SW480 (cell line): ENCODE measurements around the gene ZC3H12C.
A peak's percentile ranks its signal among the peaks of the same experiment; 100 is the strongest.
"Not testable (repeated sequence)": the region's sequence is repeated elsewhere in the genome, so short reads cannot be mapped to it uniquely, and the experiment has no call there.

Experiments used
- DNase-seq: peaks from one replicate; pipeline ENCODE4 v3.0.0-alpha.2; 2016; ENCODE audit warnings: low spot score

ZC3H12C gene

DNA sequence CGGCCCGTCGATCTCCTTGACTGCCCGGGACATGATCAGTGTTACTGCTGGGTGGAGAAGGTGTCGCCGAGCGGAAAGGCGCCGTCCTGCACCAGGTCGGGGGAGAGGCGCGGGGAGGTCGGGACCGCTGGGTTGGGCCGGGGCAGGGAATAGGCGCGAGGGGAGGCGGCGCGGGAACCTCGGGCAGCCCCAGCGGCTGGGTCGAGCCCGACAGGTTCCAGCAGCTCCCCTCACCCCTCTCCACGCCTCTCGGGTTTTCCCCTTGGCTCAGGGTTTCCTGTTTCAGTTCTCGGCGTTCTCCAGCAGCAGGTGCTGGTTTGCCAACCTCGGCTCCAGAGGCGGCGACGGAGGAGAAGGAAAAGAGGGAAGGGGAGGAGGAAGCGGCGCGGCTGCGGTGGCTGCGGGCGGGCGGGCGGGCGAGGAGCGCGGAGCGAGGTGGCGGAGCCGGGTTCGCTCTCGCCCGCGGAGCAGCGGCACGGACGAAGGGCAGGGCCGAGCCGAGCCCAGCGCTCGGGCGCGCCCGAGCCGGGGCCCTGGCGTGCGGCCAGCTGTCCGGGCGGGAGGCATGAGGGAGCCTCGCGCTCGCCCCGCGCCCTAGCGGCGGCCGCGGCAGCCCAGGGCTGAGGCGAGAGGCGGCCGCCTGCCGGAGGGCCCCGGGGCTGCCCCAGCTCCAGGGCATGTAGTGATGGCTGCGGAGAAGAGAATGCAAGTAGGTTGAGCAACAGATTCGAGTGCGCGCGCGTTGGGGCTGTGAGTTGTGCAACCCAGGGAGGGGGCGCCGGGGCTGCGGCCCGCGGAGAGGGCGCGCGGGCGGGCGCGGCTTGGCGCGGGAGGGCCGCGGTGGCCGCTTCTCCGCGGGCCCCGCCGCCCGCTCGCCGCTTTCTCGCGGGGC lies at the start of gene ZC3H12C:
Gene ZC3H12C, plus strand, starts transcription at position 878 of the 892 bp plus-strand sequence. CDS start 20 bp downstream, outside the sequence.
- DNase-seq: peak; percentile 91

DNA sequence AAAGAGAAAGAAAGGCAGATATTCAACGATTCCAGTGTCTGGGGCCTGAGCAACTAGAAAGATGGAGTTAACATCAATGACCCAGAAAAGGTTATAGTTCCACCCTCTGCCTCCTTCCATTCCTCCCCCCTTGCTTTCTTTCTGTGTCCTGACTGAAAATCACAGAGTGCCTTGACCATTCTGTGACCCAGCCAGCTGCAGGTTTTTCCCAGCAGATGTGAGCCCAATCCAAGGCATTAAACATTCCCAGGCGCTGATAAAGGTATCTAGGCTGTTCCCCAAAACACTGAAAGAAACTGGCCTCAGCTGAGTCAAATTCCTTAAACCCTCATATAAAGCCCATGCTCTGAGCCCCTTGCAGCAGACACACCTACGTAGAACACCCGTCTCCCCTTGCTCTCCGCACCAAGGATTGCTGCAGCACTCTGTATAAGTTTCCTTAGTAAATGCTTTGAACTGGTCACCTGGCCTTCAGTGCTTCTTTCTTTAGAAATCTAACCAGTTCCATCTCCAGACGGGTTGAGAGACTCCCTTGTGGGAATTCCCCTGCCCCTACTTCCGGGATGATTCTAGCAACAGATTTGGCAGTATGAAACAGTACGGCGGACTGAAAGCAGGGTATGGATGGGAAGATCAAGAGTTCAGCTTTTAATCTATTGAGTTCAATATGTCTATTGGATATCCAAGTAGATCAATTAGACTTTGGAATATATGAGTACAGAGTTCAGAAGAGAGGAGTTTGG lies 48.8 kb upstream of the ZC3H12C start:
- no peak for DNase-seq

DNA sequence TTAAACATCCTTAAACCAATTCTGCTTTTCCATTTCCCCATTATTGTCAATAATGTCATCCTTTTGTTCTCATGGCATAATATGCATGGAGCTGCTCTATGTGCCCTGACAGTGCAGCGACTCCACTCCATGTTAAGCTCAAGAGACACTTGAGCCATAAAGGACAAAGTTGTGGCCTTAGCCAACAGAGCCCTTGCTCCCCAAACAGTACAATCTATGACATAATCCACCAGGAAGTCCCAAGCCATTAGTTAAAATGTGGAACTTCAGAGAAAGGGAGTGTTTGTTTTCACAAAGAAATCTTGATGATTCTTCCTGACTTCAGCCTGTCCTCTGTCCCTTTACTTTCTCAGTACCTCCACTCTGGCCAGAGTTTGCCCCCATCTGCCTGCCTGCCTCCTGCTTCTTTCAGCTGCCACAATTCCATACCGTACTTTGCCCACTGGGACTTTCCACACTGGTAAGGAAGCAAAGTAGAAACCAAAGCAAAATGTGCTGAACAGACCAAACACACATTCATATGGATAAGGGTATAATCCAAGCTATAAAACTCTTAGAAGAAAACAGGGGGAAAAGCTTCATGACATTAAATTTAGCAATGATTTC lies 46.3 kb upstream of the ZC3H12C start:
- no peak for DNase-seq

DNA sequence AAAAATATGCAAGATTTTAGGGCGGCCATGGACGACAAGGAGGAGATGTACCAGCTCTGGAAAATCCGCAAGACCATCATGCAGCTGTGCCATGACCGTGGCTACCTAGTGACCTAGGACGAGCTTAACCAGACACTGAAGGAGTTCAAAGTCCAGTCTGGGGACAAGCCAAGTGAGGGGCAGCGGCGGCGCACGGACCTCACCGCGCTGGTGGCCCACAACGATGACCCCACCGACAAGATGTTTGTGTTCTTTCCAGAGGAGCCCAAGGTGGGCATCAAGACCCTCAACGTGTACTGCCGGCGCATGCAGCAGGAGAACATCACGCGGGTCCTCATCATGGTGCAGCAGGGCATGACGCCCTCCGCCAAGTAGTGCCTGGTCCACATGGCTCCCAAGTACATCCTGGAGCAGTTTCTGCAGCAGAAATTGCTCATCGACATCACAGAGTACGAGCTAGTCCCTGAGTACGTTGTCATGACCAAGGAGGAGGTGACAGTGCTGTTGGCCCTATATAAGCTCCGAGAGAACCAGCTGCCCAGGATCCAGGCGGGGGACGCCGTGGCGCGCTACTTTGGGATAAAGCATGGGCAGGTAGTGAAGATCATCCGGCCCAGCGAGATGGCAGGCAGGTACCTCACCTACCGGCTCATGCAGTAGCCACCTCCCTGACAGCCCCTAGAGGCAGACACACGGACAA lies 43.5 kb upstream of the ZC3H12C start:
- DNase-seq: no peak

DNA sequence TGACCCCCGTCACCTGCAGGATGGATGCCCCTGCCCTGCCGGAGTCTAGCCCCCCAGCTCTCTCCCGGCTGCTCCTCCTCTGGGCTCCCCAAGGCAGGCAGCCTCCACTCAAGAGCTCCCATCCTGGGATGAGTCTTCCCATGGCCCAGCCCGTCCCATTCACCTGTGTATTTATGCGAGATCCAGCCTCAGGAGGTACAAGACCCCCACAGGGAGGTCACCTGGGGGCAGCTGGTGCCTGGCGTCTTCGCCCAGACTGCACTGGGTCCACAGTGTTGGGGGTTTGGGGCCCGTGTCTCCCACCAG lies 43.0 kb upstream of the ZC3H12C start:
- DNase-seq: no peak

DNA sequence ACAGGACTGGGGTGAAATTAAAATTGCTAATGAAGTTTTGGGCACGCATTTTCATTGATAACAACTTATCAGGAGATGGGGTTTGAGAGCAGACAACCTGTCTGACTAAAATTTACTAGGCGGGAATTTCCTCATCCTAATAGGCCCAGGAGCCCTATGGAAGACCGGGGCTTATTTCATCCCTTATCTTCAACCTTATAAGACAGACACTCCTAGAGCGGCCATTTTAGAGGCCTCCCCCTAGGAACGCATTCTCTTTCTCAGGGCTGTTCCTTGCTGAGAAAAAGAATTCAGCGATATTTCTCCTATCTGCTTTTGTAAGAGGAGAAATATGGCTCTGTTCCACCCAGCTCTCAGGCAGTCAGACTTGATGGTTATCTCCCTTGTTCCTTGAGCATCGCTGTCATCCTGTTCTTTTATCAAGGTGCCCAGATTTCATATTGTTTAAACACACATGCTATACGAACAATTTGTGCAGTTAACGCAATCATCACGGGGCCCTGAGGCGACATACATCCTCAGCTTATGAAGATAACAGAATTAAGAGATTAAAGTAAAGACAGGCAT lies 39.3 kb upstream of the ZC3H12C start:
- no peak for DNase-seq

DNA sequence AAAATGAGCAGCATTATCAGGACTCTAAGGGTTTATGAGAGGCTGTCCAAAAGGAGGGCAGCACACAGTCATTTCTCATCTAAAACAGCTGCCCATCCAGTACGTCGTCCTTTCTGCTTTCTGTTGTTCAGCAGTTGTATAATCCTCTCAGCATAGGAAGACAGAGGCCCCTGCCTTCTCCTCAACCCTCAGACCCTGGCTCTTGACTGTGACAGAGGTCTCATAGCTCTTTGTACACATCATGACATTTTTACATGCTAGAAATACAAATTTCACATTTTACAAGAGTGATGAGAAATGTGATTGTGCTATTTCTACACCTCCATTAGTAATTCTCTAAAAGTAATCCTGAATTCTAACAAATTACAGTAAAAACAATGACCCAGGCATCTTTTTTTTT lies 36.2 kb upstream of the ZC3H12C start:
- no peak for DNase-seq

DNA sequence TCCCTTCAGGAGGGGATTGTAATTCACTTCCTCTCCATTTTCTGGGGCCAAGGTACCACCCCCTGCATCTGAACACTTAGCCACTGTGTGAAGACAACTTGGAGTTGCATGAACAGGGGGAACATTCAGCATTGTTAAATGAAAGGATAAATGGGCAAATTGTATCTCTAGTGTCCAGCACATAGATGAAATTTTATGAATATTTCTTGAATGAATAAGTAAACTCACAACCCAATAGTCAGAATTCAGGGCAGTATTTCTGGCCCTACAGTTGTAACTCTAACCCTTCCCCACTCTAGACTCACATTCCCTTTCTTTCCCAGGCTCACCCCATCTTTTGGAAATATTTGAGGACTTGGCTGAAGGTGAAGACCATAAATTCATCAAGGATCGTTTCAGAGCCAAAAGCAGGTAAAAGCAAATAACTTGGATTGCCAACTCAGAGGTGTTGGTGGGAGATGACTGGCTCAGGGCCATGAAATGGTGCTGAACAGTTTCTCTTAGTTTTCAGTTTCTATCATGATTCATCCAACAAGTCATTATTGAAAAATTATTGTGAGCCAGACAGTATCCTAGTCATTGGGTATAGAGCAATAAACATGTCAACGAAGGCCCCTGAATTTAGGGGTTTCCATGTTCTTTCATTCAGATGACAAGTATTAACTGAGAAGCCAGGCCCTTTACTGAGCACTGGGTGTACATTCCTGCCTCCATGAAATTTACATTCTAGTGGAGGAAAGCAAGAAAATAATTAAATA lies 33.3 kb upstream of the ZC3H12C start:
- DNase-seq: no peak

DNA sequence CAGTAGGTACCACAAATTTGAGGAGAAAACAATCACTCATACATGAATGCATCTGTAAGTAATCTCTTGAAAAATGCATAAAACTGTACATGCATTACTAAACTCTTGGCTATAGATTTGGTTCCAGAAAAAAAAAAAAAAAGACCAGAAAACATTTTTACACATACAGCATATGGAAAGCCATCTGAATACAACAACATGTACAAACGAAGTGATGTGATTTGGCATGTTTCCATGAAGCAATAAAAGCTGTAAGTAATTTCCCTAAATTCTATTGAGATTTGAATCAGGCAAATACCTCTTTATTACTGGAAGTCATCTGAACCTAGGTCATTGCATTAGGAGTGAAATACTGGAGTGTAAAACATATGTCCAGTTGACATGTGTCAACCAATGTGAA lies 31.9 kb upstream of the ZC3H12C start:
- no peak for DNase-seq

DNA sequence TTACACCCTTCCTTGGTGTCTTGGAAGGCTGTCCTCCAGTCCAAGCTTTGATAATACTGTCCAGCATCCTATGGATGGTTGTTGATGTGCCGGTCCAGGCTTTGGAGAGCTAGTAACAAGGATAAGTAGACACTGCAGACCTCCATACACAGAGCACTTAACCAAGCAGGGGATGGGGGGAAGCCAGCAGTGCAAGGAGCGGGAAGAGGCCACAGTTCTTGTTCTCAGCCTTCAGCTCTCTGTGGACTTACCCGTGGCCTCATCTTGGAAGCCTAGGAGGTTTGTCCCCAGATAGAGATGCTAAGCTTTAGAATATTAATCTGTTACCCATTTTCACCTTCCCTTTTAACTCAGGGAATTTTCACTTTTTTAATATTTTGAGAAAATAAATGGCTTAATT lies 30.9 kb upstream of the ZC3H12C start:
- no peak for DNase-seq

DNA sequence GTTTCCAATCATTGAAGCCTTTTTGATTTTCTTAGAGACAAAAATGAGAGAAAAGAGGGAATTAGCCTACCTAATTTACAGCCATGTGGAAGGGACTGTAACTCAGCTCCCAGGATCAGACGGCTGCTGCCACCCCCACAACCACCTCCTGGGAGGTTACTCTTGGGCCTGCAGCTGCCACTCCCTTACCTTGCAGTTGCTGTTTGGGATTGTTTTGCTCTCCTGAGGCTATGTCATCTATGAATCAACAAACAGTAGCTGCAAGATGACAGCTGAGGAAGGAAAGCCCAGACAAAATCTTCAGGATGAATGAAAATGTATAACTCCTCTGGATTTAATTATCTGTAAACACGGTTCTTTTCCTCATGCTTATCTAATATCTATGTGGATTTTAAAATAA lies 28.0 kb upstream of the ZC3H12C start:
- no peak for DNase-seq

DNA sequence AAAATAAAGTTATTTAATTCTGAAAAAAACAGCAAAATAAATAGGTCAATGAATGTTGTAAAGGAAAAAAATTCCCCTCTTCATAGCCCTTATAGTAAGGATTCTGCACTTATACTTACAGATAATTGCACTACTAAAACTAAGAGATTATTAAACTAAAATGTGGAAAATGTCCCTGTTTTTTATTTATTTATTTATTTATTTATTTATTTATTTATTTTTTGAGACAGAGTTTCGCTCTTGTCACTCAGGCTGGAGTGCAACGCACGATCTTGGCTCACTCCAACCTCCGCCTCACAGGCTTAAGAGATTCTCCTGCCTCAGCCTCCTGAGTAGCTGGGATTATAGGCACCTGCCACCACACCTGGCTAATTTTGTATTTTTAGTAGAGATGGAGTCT lies 25.2 kb upstream of the ZC3H12C start:
- DNase-seq: not testable (repeated sequence)

DNA sequence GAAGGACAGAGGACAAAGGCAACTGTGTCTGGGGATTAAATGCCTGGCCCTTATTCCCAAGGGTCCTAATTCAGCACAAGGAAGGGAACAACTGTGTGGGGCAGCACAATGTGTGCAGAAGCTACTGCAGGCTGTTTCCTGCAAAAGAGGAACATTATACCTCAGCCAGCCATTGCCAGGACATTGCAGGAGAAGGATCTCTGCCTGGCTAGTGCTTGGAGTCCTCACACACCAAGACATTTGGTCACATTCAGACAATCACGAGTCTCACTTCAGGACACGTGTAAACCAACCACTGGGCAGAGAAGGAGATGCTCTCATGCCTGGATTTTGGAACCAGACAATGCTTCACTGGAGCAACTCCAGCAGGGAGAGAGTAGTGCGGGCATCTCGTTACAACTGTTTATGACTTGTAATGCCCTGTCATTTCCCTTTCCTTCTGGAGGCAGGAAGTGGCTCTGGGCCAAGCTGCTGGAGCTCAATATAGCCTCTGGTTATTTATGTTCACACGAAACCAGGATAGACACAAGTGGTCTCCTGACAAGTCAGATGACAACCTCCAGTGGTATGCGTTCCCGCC lies 23.9 kb upstream of the ZC3H12C start:
- DNase-seq: peak; percentile 46

DNA sequence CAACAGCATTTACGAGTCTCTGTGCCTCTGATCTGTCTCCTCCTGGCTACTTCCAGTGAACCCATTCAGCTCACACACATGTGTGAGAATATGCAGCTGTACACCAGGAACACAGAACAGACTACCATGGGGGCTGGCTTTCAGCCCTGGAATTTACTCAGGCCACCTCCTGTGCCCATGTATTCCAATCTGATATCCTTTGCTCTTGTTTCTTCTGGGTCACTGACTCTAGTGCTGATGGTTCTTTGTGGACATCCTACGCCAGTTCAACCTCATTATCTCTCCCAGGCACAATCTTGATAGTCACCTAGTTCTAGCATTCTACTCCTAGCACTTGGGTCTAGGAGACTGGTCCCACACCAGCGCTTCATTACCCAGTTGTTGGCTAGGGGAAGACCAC lies 23.0 kb upstream of the ZC3H12C start:
- DNase-seq: no peak

DNA sequence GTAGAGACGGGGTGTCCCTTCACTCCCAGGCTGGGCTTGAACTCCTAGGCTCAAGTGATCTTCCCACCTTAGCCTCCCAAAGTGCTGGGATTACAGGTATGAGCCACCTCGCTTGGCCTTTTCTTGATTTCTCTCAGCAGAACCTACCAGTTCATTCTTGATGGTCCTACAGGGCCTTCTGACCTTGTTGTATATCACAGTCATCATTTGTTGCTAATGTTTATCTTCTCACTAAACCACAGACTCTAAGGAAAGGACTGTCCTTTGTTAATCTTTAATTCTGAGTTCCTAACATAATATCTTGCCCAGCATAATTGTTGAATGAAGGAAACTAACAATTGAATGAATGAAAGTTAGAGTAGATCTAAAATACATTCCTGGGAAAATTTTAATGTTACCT lies 22.0 kb upstream of the ZC3H12C start:
- DNase-seq: no peak

DNA sequence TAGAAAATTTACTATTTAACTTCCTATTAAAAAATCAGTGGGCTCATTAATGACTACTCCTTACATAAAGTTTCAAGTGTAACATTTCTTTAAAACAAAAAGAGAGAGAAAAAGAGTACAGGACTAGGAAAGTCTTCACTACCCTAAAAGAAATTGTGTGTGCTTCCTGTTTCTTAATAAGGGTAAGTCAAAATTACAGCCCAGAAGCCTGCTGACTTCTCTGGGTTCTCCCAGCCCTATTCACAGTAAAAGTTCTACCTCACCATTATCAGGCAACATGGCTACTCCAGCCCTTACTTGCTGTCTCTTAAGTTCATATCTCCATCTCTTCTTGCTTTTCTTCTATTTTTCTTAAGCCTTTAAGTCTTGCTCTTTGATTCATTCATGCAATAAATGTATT lies 20.3 kb upstream of the ZC3H12C start:
- DNase-seq: no peak

DNA sequence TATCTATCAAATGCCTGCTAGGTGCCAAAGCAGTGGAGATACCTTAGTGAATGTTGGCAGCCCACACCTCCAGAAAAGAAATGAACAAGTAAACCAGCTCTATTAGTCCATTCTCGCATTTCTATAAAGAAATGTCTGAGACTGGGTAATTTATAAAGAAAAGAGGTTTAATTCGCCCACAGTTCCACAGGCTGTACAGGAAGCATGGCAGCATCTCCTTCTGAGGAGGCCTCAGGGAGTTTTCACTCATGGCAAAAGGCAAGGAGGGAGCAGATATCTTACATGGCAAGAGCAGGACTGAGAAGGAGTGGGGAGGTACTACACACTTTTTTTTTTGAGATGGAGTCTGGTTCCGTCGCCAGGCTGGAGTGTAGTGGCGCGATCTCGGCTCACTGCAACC lies 18.7 kb upstream of the ZC3H12C start:
- DNase-seq: no peak

DNA sequence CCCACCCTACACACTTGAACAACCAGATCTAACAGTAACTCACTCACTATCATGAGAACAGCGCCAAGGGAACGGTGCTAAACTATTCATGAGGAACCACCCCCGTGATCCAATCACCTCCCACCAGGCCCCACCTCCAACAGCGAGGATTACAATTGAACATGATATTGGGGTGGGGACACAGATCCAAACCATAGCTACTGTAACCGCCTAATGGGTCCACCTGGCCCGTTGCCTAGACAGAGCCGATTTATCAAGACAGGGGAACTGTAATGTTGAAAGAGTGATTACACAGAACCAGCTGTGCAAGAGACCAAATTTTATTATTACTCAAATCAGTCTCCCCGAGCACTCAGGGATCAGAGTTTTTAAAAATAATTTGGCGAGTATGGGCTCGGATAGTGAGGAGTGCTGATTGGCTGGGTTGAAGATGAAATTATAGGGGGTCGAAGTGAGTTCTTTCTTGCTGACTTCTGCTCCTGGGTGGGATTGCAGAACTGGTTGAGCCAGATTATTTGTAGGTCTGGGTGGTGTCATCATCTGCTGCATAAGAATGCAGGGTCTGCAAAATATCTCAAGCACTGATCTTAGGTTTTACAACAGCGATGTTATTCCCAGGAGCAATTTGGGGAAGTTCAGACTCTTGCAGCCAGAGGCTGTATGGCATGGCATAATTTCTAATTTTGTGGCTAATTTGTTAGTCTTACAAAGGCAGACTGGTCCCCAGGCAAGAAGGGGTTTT lies 17.9 kb upstream of the ZC3H12C start:
- no peak for DNase-seq

DNA sequence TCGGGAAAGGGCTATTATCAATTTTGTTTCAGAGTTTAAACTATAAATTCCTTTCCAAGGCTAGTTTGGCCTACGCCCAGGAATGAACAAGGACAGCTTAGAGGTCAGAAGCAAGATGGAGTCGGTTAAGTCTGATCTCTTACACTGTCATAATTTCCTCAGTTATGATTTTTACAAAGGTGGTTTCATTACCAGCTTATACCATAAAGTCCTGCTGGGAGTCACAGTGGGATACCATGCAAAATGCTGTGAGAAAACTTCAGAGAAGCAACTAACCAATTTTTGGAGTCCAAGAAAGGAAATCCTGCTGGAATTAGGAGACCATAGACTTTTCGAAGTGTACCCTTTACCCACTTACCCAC lies 17.4 kb upstream of the ZC3H12C start:
- DNase-seq: no peak

DNA sequence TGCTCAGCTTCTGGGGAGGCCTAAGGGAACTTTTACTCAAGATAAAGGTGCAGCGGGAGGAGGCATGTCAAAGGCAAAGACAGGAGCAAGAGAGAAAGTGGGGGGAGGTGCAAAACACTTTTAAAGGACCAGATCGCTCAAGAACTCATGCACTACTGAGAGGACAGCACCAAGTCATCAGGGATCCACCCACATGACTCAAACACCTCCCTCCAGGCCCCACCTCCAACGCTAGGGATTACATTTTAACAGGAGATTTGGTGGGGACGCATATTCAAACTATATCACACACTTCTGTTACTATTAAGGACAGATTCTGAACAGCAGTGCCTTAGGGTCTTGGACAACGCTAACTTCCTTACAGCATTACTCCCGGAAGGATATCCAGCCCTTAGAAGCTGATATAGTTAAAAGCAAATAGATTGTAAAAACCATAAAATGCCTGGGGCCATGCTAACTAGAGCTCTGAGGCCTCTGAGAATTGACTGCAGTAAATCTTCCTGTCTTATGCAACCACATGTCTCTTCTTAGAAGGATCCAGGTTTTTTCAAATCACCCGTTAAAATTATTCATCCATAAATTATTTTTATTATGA lies 16.7 kb upstream of the ZC3H12C start:
- no peak for DNase-seq
